Kidney epithelial cell (primary cell): Measurements from ENCODE around the gene RTEL1. TPM values are rescaled to one million over a fixed set of nuclear protein-coding genes. Genes with fewer than 3 reads are reported as not detected.

Experiments
- DNase-seq: peaks from one replicate; pipeline ENCODE4 v3.0.0-alpha.2; 2010; ENCODE audit warnings: low read depth
- H3K27me3 ChIP-seq: 2 replicates; pipeline ENCODE4 v1.6.0; 2011; ENCODE audit warnings: low read length; ENCODE audit not compliant: control insufficient read depth, insufficient read depth
- H3K36me3 ChIP-seq: 2 replicates; pipeline ENCODE4 v1.5.1; 2011; ENCODE audit warnings: low read length; ENCODE audit not compliant: control insufficient read depth, insufficient read depth
- H3K4me3 ChIP-seq: 2 replicates; pipeline ENCODE4 v1.5.1; 2011; ENCODE audit warnings: low read depth, mild to moderate bottlenecking, control low read depth, low read length
- total RNA-seq: library from RNA; depleted of rRNA; stranded (reverse); fragments of >200 nt; gene quantifications from 2 replicates; pipeline ENCODE4 v1.2.3, GENCODE V29; 2015
- TF ChIP-seq, protein P1 (sequence below): IDR thresholded peaks from 2 replicates; pipeline ENCODE4 v1.5.1; 2011; ENCODE audit warnings: mild to moderate bottlenecking, moderate library complexity, low read length, control low read depth, inconsistent platforms; ENCODE audit not compliant: insufficient read depth, poor library complexity, severe bottlenecking

RTEL1 gene
- total RNA-seq, 1 donor from 2014 or later = 30.7 TPM

DNA sequence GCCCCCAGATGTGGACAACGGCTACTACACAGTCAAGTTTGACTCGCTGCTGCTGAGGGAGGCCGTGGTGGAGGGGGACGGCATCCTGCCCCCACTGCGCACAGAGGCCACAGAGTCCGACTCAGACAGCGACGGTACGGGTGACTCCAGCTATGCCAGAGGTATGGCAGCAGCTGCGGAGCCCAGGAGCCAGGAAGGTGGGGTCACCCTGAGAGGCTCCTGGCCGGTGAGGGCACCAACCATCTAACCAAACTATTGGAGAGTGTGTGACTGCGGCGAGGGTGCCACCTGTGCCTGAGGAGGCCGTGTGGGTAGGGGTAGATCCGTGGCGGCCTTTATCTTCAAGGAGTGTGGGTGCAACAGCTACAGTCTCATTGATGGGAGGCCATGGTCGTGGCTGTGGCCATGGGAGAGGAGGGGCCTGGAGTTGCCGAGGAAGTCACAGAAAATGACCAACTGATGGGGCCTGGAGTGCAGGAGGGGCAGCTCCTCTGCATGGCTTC is 75.5 kb downstream of the RTEL1 start:
- no peak overlapping the region for H3K4me3 ChIP-seq
- H3K27me3 ChIP-seq = no peaks in the 10 kb centered on the region
- DNase-seq = no peak
- H3K36me3 ChIP-seq = peaks cover 1% of the 10 kb centered on the region
- TF ChIP-seq, protein P1, sequence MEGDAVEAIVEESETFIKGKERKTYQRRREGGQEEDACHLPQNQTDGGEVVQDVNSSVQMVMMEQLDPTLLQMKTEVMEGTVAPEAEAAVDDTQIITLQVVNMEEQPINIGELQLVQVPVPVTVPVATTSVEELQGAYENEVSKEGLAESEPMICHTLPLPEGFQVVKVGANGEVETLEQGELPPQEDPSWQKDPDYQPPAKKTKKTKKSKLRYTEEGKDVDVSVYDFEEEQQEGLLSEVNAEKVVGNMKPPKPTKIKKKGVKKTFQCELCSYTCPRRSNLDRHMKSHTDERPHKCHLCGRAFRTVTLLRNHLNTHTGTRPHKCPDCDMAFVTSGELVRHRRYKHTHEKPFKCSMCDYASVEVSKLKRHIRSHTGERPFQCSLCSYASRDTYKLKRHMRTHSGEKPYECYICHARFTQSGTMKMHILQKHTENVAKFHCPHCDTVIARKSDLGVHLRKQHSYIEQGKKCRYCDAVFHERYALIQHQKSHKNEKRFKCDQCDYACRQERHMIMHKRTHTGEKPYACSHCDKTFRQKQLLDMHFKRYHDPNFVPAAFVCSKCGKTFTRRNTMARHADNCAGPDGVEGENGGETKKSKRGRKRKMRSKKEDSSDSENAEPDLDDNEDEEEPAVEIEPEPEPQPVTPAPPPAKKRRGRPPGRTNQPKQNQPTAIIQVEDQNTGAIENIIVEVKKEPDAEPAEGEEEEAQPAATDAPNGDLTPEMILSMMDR = no peak

DNA sequence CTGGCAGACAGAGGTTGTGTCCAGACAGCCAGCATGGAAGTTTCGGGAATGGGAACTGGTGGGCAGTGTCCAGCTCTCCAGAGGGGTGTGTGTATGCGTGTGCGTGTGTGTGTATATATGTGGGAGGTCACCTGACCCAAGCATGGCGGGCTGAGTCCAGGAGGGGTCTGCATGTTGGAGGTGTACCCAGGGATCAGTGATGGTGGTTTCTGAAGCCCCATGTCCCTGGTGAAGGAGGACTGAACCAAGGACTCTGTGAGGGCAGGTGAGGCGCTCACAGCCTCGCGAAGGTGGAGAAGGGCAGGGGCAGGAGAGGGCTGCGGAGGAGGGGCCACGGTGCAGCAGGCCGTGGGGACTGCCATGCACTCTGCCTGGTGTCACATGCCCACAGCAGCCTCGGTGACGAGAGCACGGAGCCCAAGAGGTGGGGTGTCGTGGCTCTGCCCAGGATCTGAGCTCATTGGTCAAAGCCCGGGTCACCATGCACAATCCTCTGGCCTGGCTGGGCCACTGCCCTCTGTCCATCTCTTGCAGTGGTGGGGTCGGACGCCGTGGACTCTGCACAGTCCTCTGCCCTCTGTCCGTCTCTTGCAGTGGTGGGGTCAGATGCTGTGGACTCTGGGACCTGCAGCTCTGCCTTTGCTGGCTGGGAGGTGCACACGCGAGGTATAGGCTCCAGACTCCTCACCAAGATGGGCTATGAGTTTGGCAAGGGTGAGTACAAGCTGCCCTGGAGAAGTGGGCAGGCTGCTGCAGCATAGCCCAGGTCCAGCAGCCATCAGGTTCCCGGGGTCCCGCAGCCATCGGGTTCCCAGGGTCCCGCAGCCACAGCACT is 76.2 kb downstream of the RTEL1 start:
- H3K27me3 ChIP-seq = no peaks in the 10 kb centered on the region
- TF ChIP-seq, protein P1 = no peak
- DNase-seq = no peak
- H3K36me3 ChIP-seq = peaks cover 1% of the 10 kb centered on the region
- no peak overlapping the region for H3K4me3 ChIP-seq

DNA sequence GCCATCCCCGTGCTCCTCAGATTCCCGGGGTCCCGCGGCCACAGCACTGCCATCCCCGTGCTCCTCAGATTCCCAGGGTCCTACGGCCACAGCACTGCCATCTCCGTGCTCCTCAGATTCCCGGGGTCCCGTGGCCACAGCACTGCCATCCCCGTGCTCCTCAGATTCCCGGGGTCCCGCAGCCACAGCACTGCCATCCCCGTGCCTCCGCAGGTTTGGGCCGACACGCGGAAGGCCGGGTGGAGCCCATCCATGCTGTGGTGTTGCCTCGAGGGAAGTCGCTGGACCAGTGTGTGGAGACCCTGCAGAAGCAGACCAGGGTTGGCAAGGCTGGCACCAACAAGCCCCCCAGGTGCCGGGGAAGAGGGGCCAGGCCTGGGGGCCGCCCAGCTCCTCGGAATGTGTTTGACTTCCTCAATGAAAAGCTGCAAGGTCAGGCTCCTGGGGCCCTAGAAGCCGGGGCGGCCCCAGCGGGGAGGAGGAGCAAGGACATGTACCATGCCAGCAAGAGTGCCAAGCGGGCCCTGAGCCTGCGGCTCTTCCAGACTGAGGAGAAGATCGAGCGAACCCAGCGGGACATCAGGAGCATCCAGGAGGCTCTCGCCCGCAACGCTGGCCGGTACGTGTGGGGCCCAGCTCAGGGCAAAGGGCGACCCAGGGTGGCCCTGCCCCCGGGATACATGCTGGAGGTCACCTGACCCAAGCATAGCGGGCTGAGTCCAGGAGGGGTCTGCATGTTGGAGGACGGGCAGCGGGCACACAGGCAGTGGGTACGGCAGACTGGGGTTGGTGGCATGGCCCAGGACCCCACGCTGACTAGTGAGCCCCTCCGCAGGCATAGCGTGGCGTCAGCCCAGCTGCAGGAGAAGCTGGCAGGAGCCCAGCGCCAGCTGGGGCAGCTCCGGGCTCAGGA is 77.1 kb downstream of the RTEL1 start:
- no peaks in the 10 kb centered on the region for H3K27me3 ChIP-seq
- TF ChIP-seq, protein P1 = no peak
- no peak overlapping the region for H3K4me3 ChIP-seq
- DNase-seq = no peak
- peaks cover 1% of the 10 kb centered on the region for H3K36me3 ChIP-seq

DNA sequence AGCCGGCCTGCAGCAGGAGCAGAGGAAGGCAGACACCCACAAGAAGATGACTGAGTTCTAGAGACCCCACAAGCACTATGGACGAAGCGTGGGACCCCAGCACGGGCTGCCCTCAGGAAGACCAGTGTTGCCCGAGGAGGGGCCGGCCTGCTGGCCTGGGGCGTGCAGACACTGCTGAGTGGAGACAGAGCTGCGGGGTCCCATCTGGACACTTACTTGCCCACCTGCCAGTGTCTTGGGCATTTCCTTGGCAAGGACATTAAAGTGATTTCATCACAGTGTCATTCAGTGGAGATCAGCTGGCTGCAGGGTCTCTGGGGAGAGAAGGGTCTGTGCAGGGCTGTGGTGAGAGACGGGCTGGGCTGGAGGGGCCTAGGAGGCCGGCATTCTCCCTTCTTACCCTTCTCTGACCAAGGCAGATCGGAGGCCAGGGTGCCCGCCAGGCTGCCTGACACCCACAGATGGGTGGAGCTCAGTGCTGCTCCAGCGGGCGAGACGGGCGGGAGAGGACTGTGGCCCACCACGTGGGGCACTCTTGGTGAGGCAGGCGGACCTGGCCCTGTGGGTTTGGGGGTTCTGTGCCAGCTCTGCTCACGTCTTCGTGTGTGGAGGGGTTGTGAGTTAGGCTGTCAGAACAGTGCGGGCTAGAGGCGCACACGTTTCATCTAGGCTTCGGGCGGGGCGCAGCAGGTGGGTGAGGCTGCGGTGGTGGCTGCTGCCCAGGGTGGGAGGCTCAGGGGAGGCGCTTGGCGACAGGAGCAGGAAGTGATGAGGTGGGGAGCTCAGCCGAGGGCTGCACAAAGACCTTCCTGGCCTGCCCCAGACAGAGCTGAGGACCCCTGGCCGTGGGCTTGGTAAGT is 78.0 kb downstream of the RTEL1 start, which contains the start of gene LIME1:
Gene LIME1 (plus strand): TSS at position 806 of the 860 bp plus-strand sequence. CDS start 886 bp downstream, outside the sequence.
- Histone ChIP-seq H3K4me3 (no peak within 1 kb of the TSS), H3K36me3 (peaks cover 1% of the 10 kb centered on the region), H3K27me3 (no peaks in the 10 kb centered on the region)
- DNase-seq = no peak
- TF ChIP-seq, protein P1 = no peak
